T-cell (primary cell): ENCODE data around the gene SLC2A3. TPM values are rescaled to one million over a fixed set of nuclear protein-coding genes. Genes with fewer than 3 reads are reported as not detected.
"Not testable (repeated sequence)": the region's sequence is repeated elsewhere in the genome, so short reads cannot be mapped to it uniquely, and the experiment has no call there.

ENCODE experiments used
- ATAC-seq, 4 experiments: fragments of 200-7000 bp in 3 of 4; fragments of 150-1000 bp in 1 of 4; cut with Tn5 transposase; replicated peaks in 1 of 4; 1 replicate in 3 of 4; 2 replicates in 1 of 4; pipeline ENCODE4 v1.10.0; 2021; ENCODE audit warnings: moderate library complexity in 3 of 4, mild to moderate bottlenecking in 2 of 4, moderate number of reproducible peaks in 1 of 4
- CTCF ChIA-PET, 2 donors: fragments of 300-600 bp; sonication (Branson Sonifier 250); formaldehyde crosslinking; loops; one replicate each; lab custom pipeline; 2022; ENCODE audit warnings: antibody characterized with exemption in 2 of 2; lab: Charles Lee
- POLR2A ChIA-PET, 2 donors: fragments of 300-600 bp; sonication (Branson Sonifier 250); formaldehyde crosslinking; loops; one replicate each; lab custom pipeline; 2022; ENCODE audit warnings: antibody characterized with exemption in 2 of 2; lab: Charles Lee
- DNase-seq, 35 experiments: peaks; one replicate each; pipeline versions ENCODE4 v3.0.0 to v3.0.0-alpha.2; 2013 to 2023
- H3K27ac ChIP-seq: one replicate; pipeline ENCODE4 v1.5.1; 2013; ENCODE audit warnings: low read length
- H3K27me3 ChIP-seq, 2 experiments: replicated peaks in 1 of 2; 1 replicate in 1 of 2; 2 replicates in 1 of 2; pipeline versions ENCODE4 v1.6.1 to v1.7.0; 2013; ENCODE audit warnings: low read length in 1 of 2, mixed read lengths in 1 of 2; ENCODE audit not compliant: control insufficient read depth in 2 of 2, insufficient read depth in 2 of 2; ENCODE audit errors: extremely low read depth in 1 of 2
- H3K36me3 ChIP-seq, 2 donors: 1 replicate in 1 of 2; 2 replicates in 1 of 2; pipeline versions ENCODE4 v1.6.1 to v1.7.0; 2013; ENCODE audit warnings: low read length in 1 of 2; ENCODE audit not compliant: control insufficient read depth in 2 of 2, insufficient read depth in 1 of 2; ENCODE audit errors: extremely low read depth in 1 of 2
- H3K4me1 ChIP-seq, 2 experiments: 1 replicate in 1 of 2; 2 replicates in 1 of 2; pipeline versions ENCODE4 v1.6.1 to v1.7.0; 2013; ENCODE audit warnings: low read length in 2 of 2, mixed read lengths in 1 of 2; ENCODE audit not compliant: insufficient read depth in 2 of 2, control insufficient read depth in 1 of 2; ENCODE audit errors: extremely low read depth in 1 of 2
- H3K4me3 ChIP-seq, 2 donors: 1 replicate in 1 of 2; 2 replicates in 1 of 2; pipeline versions ENCODE4 v1.5.1 to v1.7.0; 2013; ENCODE audit warnings: mild to moderate bottlenecking in 2 of 2, low read length in 1 of 2, moderate library complexity in 1 of 2; ENCODE audit not compliant: control insufficient read depth in 1 of 2; ENCODE audit errors: extremely low read depth in 1 of 2
- H3K9me3 ChIP-seq: 2 replicates; pipeline ENCODE4 v1.7.0; 2013
- H3K27ac Mint-ChIP-seq, 2 donors: one replicate each; pipeline ENCODE4 v1.8.0; 2020 to 2021; ENCODE audit warnings: mild to moderate bottlenecking in 2 of 2, mixed read lengths in 2 of 2
- H3K27me3 Mint-ChIP-seq, 2 donors: one replicate each; pipeline ENCODE4 v1.8.0; 2021 to 2022; ENCODE audit warnings: mixed read lengths in 2 of 2
- H3K36me3 Mint-ChIP-seq: one replicate; pipeline ENCODE4 v1.8.0; 2021; ENCODE audit warnings: mixed read lengths
- H3K4me1 Mint-ChIP-seq, 3 donors: one replicate each; pipeline ENCODE4 v1.8.0; 2020 to 2022; ENCODE audit warnings: mixed read lengths in 3 of 3, mild to moderate bottlenecking in 1 of 3
- H3K4me3 Mint-ChIP-seq, 3 donors: one replicate each; pipeline ENCODE4 v1.8.0; 2020 to 2022; ENCODE audit warnings: mild to moderate bottlenecking in 3 of 3, mixed read lengths in 3 of 3, moderate library complexity in 3 of 3
- H3K9me3 Mint-ChIP-seq, 3 donors: one replicate each; pipeline ENCODE4 v1.8.0; 2020 to 2022; ENCODE audit warnings: mixed read lengths in 3 of 3
- WGBS: methylation state at CpG from one replicate; pipeline ENCODE4 v1.1.5; 2013; ENCODE audit warnings: missing lambda C conversion rate; ENCODE audit not compliant: insufficient coverage; 5-methylcytosine and 5-hydroxymethylcytosine counted together
- total RNA-seq, 35 experiments: library from RNA in 6 of 35; stranded (reverse) in 6 of 35; fragments of 120-200 nt in 1 of 35; gene quantifications; one replicate each; pipeline versions ENCODE4 v1.2.1 to v1.2.4 and lab custom pipeline; 2013 to 2026

SLC2A3 gene
- total RNA-seq (100 to 1,000 TPM; 125 to 803 (median 160) TPM), total RNA-seq (lab: John Stamatoyannopoulos, UW) (125 to 1,651 (median 399) reads per million in 29 experiments)
- total RNA-seq (2013), result 349 TPM

- peaks cover 30 to 44% of the 10 kb centered on the region in 2 experiments for H3K4me1 ChIP-seq
- WGBS, result 0% methylated on average over 4 of the region's 15 CpGs
- peak within 1 kb of the TSS; percentile 90 to 99 for H3K4me3 ChIP-seq
- H3K27me3 ChIP-seq, result no peaks in the 10 kb centered on the region
- peaks cover 7 to 32% of the 10 kb centered on the region in 2 donors for H3K36me3 ChIP-seq
- Mint-ChIP-seq H3K4me3 (no peak within 1 kb of the TSS), H3K9me3 (no peaks in the 10 kb centered on the region), H3K36me3 (peaks cover 8% of the 10 kb centered on the region), H3K27ac (no peak within 1 kb of the TSS), H3K27me3 (no peaks in the 10 kb centered on the region), H3K4me1 (peaks cover 15 to 18% (median 17%) of the 10 kb centered on the region in 3 donors)
- H3K27ac ChIP-seq, result peak within 1 kb of the TSS; percentile 80
- H3K9me3 ChIP-seq, result no peaks in the 10 kb centered on the region
- peak; percentile 69 to 76 (median 72) for ATAC-seq
- ChIA-PET POLR2A (interaction anchor here (0.5 to 7.4 kb wide), 57 partner anchors 9 to 1934 kb away, joined by 3 to 296 read pairs (median 5); partner anchors contain the start of gene NECAP1 (in 1 of the 2)), CTCF (interaction anchor here (0.5 to 6.8 kb wide), 20 partner anchors 8 to 992 kb away, joined by 3 to 222 read pairs (median 4); partner anchors contain the start of gene RNU7-1 (in 1 of the 2))
- peak; percentile 33 to 96 (median 73) for DNase-seq
Measured at GRCh38 chr12:7935590-7936581, at the start of gene SLC2A3. SLC2A3 (minus strand) TSS chr12:7936187; CDS start chr12:7936034, 153 bp downstream.

GRCh38 chr12:7984900-7985299, 48.9 kb upstream of the SLC2A3 start:
- H3K27ac ChIP-seq, result no peak overlapping the region
- peaks cover 6% of the 10 kb centered on the region in 2 experiments for H3K4me1 ChIP-seq
- Mint-ChIP-seq H3K9me3 (no peaks in the 10 kb centered on the region), H3K4me1 (peaks cover 4 to 18% (median 13%) of the 10 kb centered on the region in 3 donors), H3K4me3 (no peak overlapping the region), H3K27me3 (no peaks in the 10 kb centered on the region), H3K36me3 (no peaks in the 10 kb centered on the region), H3K27ac (no peak overlapping the region)
- ATAC-seq (no peak), DNase-seq (no peak)
- CTCF ChIA-PET, result no interaction called here
- H3K27me3 ChIP-seq, result no peaks in the 10 kb centered on the region
- no peaks in the 10 kb centered on the region for H3K36me3 ChIP-seq
- no peaks in the 10 kb centered on the region for H3K9me3 ChIP-seq
- POLR2A ChIA-PET, result no interaction called here
- WGBS, result no CpG with 5 or more reads among the region's 5 CpGs
- H3K4me3 ChIP-seq, result no peak overlapping the region

- not testable (repeated sequence) for H3K9me3 ChIP-seq, H3K36me3 Mint-ChIP-seq, H3K27me3 Mint-ChIP-seq, DNase-seq, H3K27ac ChIP-seq, H3K27ac Mint-ChIP-seq, H3K27me3 ChIP-seq, H3K36me3 ChIP-seq, H3K4me1 ChIP-seq, H3K9me3 Mint-ChIP-seq, H3K4me3 Mint-ChIP-seq, H3K4me3 ChIP-seq, ATAC-seq, H3K4me1 Mint-ChIP-seq
- POLR2A ChIA-PET, result interaction anchor here in 1 of 2 donors (0.6 kb wide), 1 partner anchor 63 kb away, joined by 4 read pairs; no protein-coding TSS in a partner anchor
- 100% methylated on average over 1 of the region's 1 CpG for WGBS
- CTCF ChIA-PET, result interaction anchor here in 1 of 2 donors (0.6 kb wide), 1 partner anchor 13 kb away, joined by 3 read pairs; no protein-coding TSS in a partner anchor
Measured at GRCh38 chr12:7983460-7983859, 47.5 kb upstream of the SLC2A3 start.

- CTCF ChIA-PET, H3K36me3 ChIP-seq, H3K9me3 ChIP-seq, H3K4me3 ChIP-seq, H3K4me3 Mint-ChIP-seq, H3K27ac ChIP-seq, H3K27me3 ChIP-seq, ATAC-seq, POLR2A ChIA-PET, H3K27ac Mint-ChIP-seq, H3K9me3 Mint-ChIP-seq, H3K36me3 Mint-ChIP-seq, H3K4me1 ChIP-seq, H3K27me3 Mint-ChIP-seq, DNase-seq: not testable (repeated sequence)
- WGBS, result 90% methylated on average over 2 of the region's 11 CpGs
- peaks cover 0 to 11% (median 3%) of the 10 kb centered on the region in 3 donors for H3K4me1 Mint-ChIP-seq
Measured at GRCh38 chr12:7983019-7983418, 47.0 kb upstream of the SLC2A3 start.

- H3K36me3 Mint-ChIP-seq, H3K27me3 ChIP-seq, H3K27ac Mint-ChIP-seq, H3K27ac ChIP-seq, H3K9me3 Mint-ChIP-seq, H3K9me3 ChIP-seq, H3K4me1 ChIP-seq, H3K4me3 ChIP-seq, ATAC-seq, H3K36me3 ChIP-seq, DNase-seq, H3K27me3 Mint-ChIP-seq, H3K4me3 Mint-ChIP-seq: not testable (repeated sequence)
- no CpG with 5 or more reads among the region's 2 CpGs for WGBS
- ChIA-PET CTCF (interaction anchor here in 1 of 2 donors (0.7 kb wide), 1 partner anchor 119 kb away, joined by 3 read pairs; no protein-coding TSS in a partner anchor), POLR2A (interaction anchor here in 1 of 2 donors (0.7 kb wide), 1 partner anchor 122 kb away, joined by 3 read pairs; no protein-coding TSS in a partner anchor)
- H3K4me1 Mint-ChIP-seq, result peaks cover 0 to 11% (median 2%) of the 10 kb centered on the region in 3 donors
Measured at GRCh38 chr12:7982332-7982735, 46.3 kb upstream of the SLC2A3 start.

- ChIA-PET POLR2A (interaction anchor here (0.5 to 0.7 kb wide), 3 partner anchors 18 to 121 kb away, joined by 3 to 9 read pairs (median 5); no protein-coding TSS in a partner anchor), CTCF (interaction anchor here in 1 of 2 donors (0.6 to 0.7 kb wide), 2 partner anchors 112 to 118 kb away, joined by 3 read pairs; no protein-coding TSS in a partner anchor)
- H3K27ac Mint-ChIP-seq, result no peak overlapping the region
- no peak for DNase-seq
- H3K4me3 ChIP-seq, result no peak overlapping the region
- H3K9me3 ChIP-seq, result no peaks in the 10 kb centered on the region
- H3K36me3 Mint-ChIP-seq, result no peaks in the 10 kb centered on the region
- H3K27me3 Mint-ChIP-seq, result no peaks in the 10 kb centered on the region
- no peaks in the 10 kb centered on the region for H3K9me3 Mint-ChIP-seq
- H3K4me1 Mint-ChIP-seq, result peaks cover 0 to 10% (median 0%) of the 10 kb centered on the region in 3 donors
- no peak overlapping the region for H3K27ac ChIP-seq
- H3K4me1 ChIP-seq, result no peaks in the 10 kb centered on the region
- WGBS, result no CpG with 5 or more reads among the region's 4 CpGs
- no peaks in the 10 kb centered on the region for H3K36me3 ChIP-seq
- no peak for ATAC-seq
- H3K4me3 Mint-ChIP-seq, result no peak overlapping the region
- H3K27me3 ChIP-seq, result peaks cover 0 to 2% of the 10 kb centered on the region in 2 experiments
Measured at GRCh38 chr12:7981446-7981845, 45.5 kb upstream of the SLC2A3 start.
